Body of pancreas (tissue), 4 donors: Measurements from ENCODE around the gene PPP1R9A. TPM values are rescaled to one million over a fixed set of nuclear protein-coding genes. Genes with fewer than 3 reads are reported as not detected.

Source experiments
- ATAC-seq: fragments of 150-250 bp; one replicate; pipeline ENCODE4 v1.9.1; 2016
- DNase-seq, 4 donors: peaks; one replicate each; pipeline ENCODE4 v3.0.0-alpha.2; 2019
- H3K27ac ChIP-seq, 4 donors: fragments of 200-600 bp; sonication (generic); 1 replicate in 3 of 4; 2 replicates in 1 of 4; pipeline versions ENCODE4 v1.5.1 to v1.6.1; 2016 to 2019; ENCODE audit warnings: mild to moderate bottlenecking in 1 of 4, mixed read lengths in 1 of 4, moderate library complexity in 1 of 4
- H3K27me3 ChIP-seq, 2 donors: fragments of 200-600 bp; sonication (generic); one replicate each; pipeline ENCODE4 v1.6.0; 2016; ENCODE audit warnings: mild to moderate bottlenecking in 1 of 2
- H3K36me3 ChIP-seq, 2 donors: fragments of 200-600 bp; sonication (generic); replicated peaks in 1 of 2; 2 replicates each; pipeline ENCODE4 v1.5.1; 2016; ENCODE audit warnings: low read depth in 2 of 2; ENCODE audit not compliant: insufficient read depth in 1 of 2
- H3K4me1 ChIP-seq: fragments of 200-600 bp; sonication (generic); one replicate; pipeline ENCODE4 v1.6.0; 2016
- H3K4me3 ChIP-seq, 2 donors: fragments of 200-600 bp; sonication (generic); 1 replicate in 1 of 2; 2 replicates in 1 of 2; pipeline ENCODE4 v1.5.1; 2016 to 2019
- H3K9me3 ChIP-seq, 3 donors: fragments of 200-600 bp; sonication (generic); 1 replicate in 2 of 3; 2 replicates in 1 of 3; pipeline ENCODE4 v1.5.1; 2016
- CTCF ChIP-seq, 7 experiments: fragments of 450-650 bp in 4 of 7; fragments of 200-600 bp in 3 of 7; sonication (generic) in 3 of 7; IDR thresholded peaks; one replicate each; pipeline ENCODE4 v1.5.1; 2016 to 2019; ENCODE audit warnings: antibody characterized with exemption in 7 of 7
- POLR2A ChIP-seq, 3 donors: fragments of 450-650 bp; IDR thresholded peaks; one replicate each; pipeline ENCODE4 v1.6.1; 2016; ENCODE audit warnings: antibody characterized with exemption in 3 of 3, mild to moderate bottlenecking in 2 of 3
- WGBS, 2 donors: methylation state at CpG; one replicate each; pipeline ENCODE4 v1.1.5; 2017; 5-methylcytosine and 5-hydroxymethylcytosine counted together
- intact Hi-C: fragments of 100-400 bp; cut with DNase I; formaldehyde crosslinking; loops from one replicate; pipeline ENCODE4 v1.15.1; 2023
- total RNA-seq, 2 donors: library from RNA; depleted of rRNA; stranded (reverse); fragments of >200 nt; gene quantifications; one replicate each; pipeline ENCODE4 v1.1.0, GENCODE V29; 2016

The PPP1R9A gene
- total RNA-seq, 2 donors from 2014 or later, result 16.1 to 44.2 TPM

- DNase-seq (no peak), ATAC-seq (no peak)
- Histone ChIP-seq H3K27ac (no peak overlapping the region), H3K9me3 (no peaks in the 10 kb centered on the region), H3K4me1 (no peaks in the 10 kb centered on the region), H3K4me3 (no peak overlapping the region), H3K27me3 (no peaks in the 10 kb centered on the region), H3K36me3 (no peaks in the 10 kb centered on the region)
- intact Hi-C loops, result no loop called here
- WGBS, 2 donors, result 93 to 97% methylated on average over 2 of the region's 2 CpGs
- TF ChIP-seq CTCF (IDR thresholded peaks at IDR 0.05) (no peak), POLR2A (IDR thresholded peaks at IDR 0.05) (no peak)
Measured at GRCh38 chr7:95141755-95142154, 234.4 kb downstream of the PPP1R9A start.

- DNase-seq, result no peak
- ATAC-seq, result no peak
- no peaks in the 10 kb centered on the region for H3K36me3 ChIP-seq
- no peaks in the 10 kb centered on the region for H3K4me1 ChIP-seq
- H3K9me3 ChIP-seq, result no peaks in the 10 kb centered on the region
- H3K27ac ChIP-seq, result no peak overlapping the region
- no peak overlapping the region for H3K4me3 ChIP-seq
- 96 to 99% methylated on average over 4 of the region's 4 CpGs for WGBS, 2 donors
- intact Hi-C loops, result no loop called here
- TF ChIP-seq CTCF (IDR thresholded peaks at IDR 0.05) (no peak), POLR2A (IDR thresholded peaks at IDR 0.05) (no peak)
- no peaks in the 10 kb centered on the region for H3K27me3 ChIP-seq
Measured at GRCh38 chr7:95144256-95144655, 236.9 kb downstream of the PPP1R9A start.

- TF ChIP-seq CTCF (IDR thresholded peaks at IDR 0.05), result no peak
- no peak for TF ChIP-seq POLR2A (IDR thresholded peaks at IDR 0.05)
- no peaks in the 10 kb centered on the region for H3K36me3 ChIP-seq
- no peak overlapping the region for H3K4me3 ChIP-seq
- H3K9me3 ChIP-seq, result no peaks in the 10 kb centered on the region
- H3K27me3 ChIP-seq, result no peaks in the 10 kb centered on the region
- peak; percentile 68 to 81 (median 76) for DNase-seq
- intact Hi-C loops, result no loop called here
- ATAC-seq, result peak; percentile 89
- WGBS, 2 donors, result 26 to 41% methylated on average over 4 to 5 of the region's 5 CpGs
- H3K4me1 ChIP-seq, result peaks cover 9% of the 10 kb centered on the region
- no peak overlapping the region for H3K27ac ChIP-seq
Measured at GRCh38 chr7:95155965-95156364, 248.6 kb downstream of the PPP1R9A start.

GRCh38 chr7:95157381-95157780 is 250.0 kb downstream of the PPP1R9A start:
- 89 to 100% methylated on average over 5 to 7 of the region's 8 CpGs for WGBS, 2 donors
- intact Hi-C loops, result no loop called here

More at GRCh38 chr7:95157381-95157780, 250.0 kb downstream of the PPP1R9A start:
- no peak for ATAC-seq
- H3K4me1 ChIP-seq, result peaks cover 5% of the 10 kb centered on the region
- no peak for TF ChIP-seq CTCF (IDR thresholded peaks at IDR 0.05)
- TF ChIP-seq POLR2A (IDR thresholded peaks at IDR 0.05), result no peak
- no peak overlapping the region for H3K4me3 ChIP-seq
- no peak overlapping the region for H3K27ac ChIP-seq
- H3K36me3 ChIP-seq, result no peaks in the 10 kb centered on the region
- H3K9me3 ChIP-seq, result no peaks in the 10 kb centered on the region
- no peaks in the 10 kb centered on the region for H3K27me3 ChIP-seq
- DNase-seq, result no peak
